Spleen (tissue), 11 donors: ENCODE results near the gene CRKL. TPM values are rescaled to one million over a fixed set of nuclear protein-coding genes. Genes with fewer than 3 reads are reported as not detected.

ENCODE experiments used
- DNase-seq: peaks from one replicate; pipeline ENCODE4 v3.0.0-alpha.2; 2020
- H3K27ac ChIP-seq, 8 donors: fragments of 200-600 bp; sonication (generic) in 7 of 8; 1 replicate in 4 of 8; 2 replicates in 4 of 8; pipeline versions ENCODE4 v1.5.0 to v1.8.0; 2016 to 2021; ENCODE audit warnings: inconsistent platforms in 4 of 8, mild to moderate bottlenecking in 4 of 8, moderate library complexity in 1 of 8
- H3K27me3 ChIP-seq, 7 donors: fragments of 200-600 bp; sonication (generic) in 6 of 7; replicated peaks in 1 of 7; 1 replicate in 4 of 7; 2 replicates in 3 of 7; pipeline versions ENCODE4 v1.5.0 to v1.8.0; 2016 to 2021; ENCODE audit warnings: inconsistent platforms in 3 of 7, mild to moderate bottlenecking in 1 of 7
- H3K36me3 ChIP-seq, 6 donors: fragments of 200-600 bp; sonication (generic) in 5 of 6; 1 replicate in 4 of 6; 2 replicates in 2 of 6; pipeline versions ENCODE4 v1.5.0 to v1.8.0; 2016 to 2021; ENCODE audit warnings: inconsistent platforms in 2 of 6
- H3K4me1 ChIP-seq, 6 donors: fragments of 200-600 bp; sonication (generic) in 5 of 6; 1 replicate in 3 of 6; 2 replicates in 3 of 6; pipeline versions ENCODE4 v1.5.0 to v1.8.0; 2016 to 2021; ENCODE audit warnings: inconsistent platforms in 3 of 6
- H3K4me3 ChIP-seq, 8 donors: fragments of 200-600 bp; sonication (generic) in 7 of 8; 1 replicate in 4 of 8; 2 replicates in 4 of 8; pipeline versions ENCODE4 v1.5.0 to v1.8.0; 2016 to 2021; ENCODE audit warnings: inconsistent platforms in 4 of 8, mild to moderate bottlenecking in 4 of 8, moderate library complexity in 2 of 8
- H3K9me3 ChIP-seq, 8 donors: fragments of 200-600 bp; sonication (generic) in 7 of 8; 1 replicate in 4 of 8; 2 replicates in 4 of 8; pipeline versions ENCODE4 v1.5.0 to v1.8.0; 2016 to 2021; ENCODE audit warnings: inconsistent platforms in 4 of 8
- CTCF ChIP-seq, 11 experiments: fragments of 200-600 bp in 7 of 11; fragments of 450-650 bp in 4 of 11; sonication (generic) in 4 of 11; IDR thresholded peaks in 8 of 11; conservative IDR thresholded peaks in 3 of 11; 1 replicate in 7 of 11; 2 replicates in 4 of 11; pipeline versions ENCODE4 v1.4.0 to v1.8.0; 2016 to 2021; ENCODE audit warnings: antibody characterized with exemption in 11 of 11, inconsistent platforms in 4 of 11, mild to moderate bottlenecking in 1 of 11
- POLR2A ChIP-seq, 3 donors: fragments of 450-650 bp; IDR thresholded peaks; one replicate each; pipeline ENCODE4 v1.5.1; 2017; ENCODE audit warnings: antibody characterized with exemption in 3 of 3, mild to moderate bottlenecking in 1 of 3
- POLR2AphosphoS5 ChIP-seq, 3 donors: sonication (generic); formaldehyde crosslinking; IDR thresholded peaks; one replicate each; pipeline ENCODE4 v1.5.1; 2017; ENCODE audit warnings: antibody characterized with exemption in 3 of 3
- WGBS, 5 donors: extraction: QIAGEN DNeasy Blood & Tissue Kit in 3 of 5; methylation state at CpG; one replicate each; pipeline versions ENCODE4 v1.1.5 to v1.1.7; 2013 to 2018; 5-methylcytosine and 5-hydroxymethylcytosine counted together
- intact Hi-C: fragments of 100-400 bp; cut with DNase I; formaldehyde crosslinking; loops from one replicate; pipeline ENCODE4 v1.15.0; 2023; ENCODE audit warnings: low total_unique reads
- polyA plus RNA-seq, 3 donors: library from polyadenylated mRNA; stranded (reverse); fragments of 200-250 nt; gene quantifications; one replicate each; pipeline ENCODE4 v1.2.1, GENCODE V29; 2013
- total RNA-seq, 7 donors: library from RNA; depleted of rRNA in 3 of 7; stranded (reverse); fragments of >200 nt in 3 of 7; fragmentation: NEBNext Ultra II Directional in 4 of 7; extraction: Animal tissue kit (Norgen Biotek cat#: 25700) in 4 of 7; gene quantifications; one replicate each; pipeline versions ENCODE4 v1.1.0 to v1.2.1, GENCODE V29; 2016 to 2021
- donor health status: healthy with polysubstance abuse.
- donor health status: DM: no; HTN: no; CAD: no; lungs with moderate emphysema.
- donor health status: DM: no; HTN: no; CAD: no.
- donor health status: Bipolar disorder and iron deficiency.
- donor health status: healthy.
- donor health status: DM: no; HTN: no; CAD: no.
- donor health status: DM: yes; HTN: yes; CAD: no.

Gene CRKL
- total and polyA plus RNA-seq, 10 donors, result 11.5 to 65.3 (median 57.4) TPM

- no peak overlapping the region for H3K27ac ChIP-seq
- no peak overlapping the region for H3K4me3 ChIP-seq
- 87 to 97% (median 93%) methylated on average over 9 of the region's 9 CpGs for WGBS, 5 donors
- TF ChIP-seq POLR2AphosphoS5 (IDR thresholded peaks at IDR 0.05) (no peak), CTCF (IDR thresholded peaks at IDR 0.05 in 8 of 11, conservative IDR thresholded peaks at IDR 0.05 in 3 of 11) (no peak), POLR2A (IDR thresholded peaks at IDR 0.05) (no peak)
- H3K27me3 ChIP-seq, result no peaks in the 10 kb centered on the region
- H3K36me3 ChIP-seq, result peaks cover 0 to 100% (median 65%) of the 10 kb centered on the region in 6 donors
- DNase-seq, result no peak
- H3K9me3 ChIP-seq, result no peaks in the 10 kb centered on the region
- intact Hi-C loops, result no loop called here
- H3K4me1 ChIP-seq, result peaks cover 0 to 14% (median 7%) of the 10 kb centered on the region in 6 donors
These were observed 35.1 kb upstream of the CRKL start for GRCh38 chr22:20881869-20882815.

DNA sequence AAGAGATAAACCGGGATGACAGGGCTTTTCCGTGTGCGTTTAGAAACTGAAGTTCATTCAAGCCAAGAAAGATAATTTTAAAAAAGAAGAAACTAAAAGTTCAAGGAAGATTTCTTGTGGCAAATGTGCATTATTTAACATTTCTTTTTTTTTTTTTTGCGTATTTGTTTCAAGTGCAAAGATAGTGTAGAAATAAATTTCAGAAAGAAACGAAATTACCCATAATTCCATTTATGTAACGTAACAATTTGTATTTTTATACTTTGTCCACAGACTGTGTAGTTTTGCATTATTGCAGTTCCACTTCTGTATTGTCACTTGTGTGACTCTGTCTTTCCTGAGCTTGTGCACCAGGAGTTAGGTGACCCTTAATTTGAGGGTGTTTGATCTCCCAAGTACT, 34.4 kb upstream of the CRKL start:
- Histone ChIP-seq H3K27me3 (no peaks in the 10 kb centered on the region), H3K36me3 (peaks cover 0 to 100% (median 68%) of the 10 kb centered on the region in 6 donors), H3K4me1 (peaks cover 0 to 14% (median 7%) of the 10 kb centered on the region in 6 donors), H3K27ac (no peak overlapping the region), H3K4me3 (no peak overlapping the region), H3K9me3 (no peaks in the 10 kb centered on the region)
- WGBS, 5 donors, result 85 to 93% (median 90%) methylated on average over 6 of the region's 6 CpGs
- TF ChIP-seq POLR2AphosphoS5 (IDR thresholded peaks at IDR 0.05), result no peak
- no peak for TF ChIP-seq CTCF (IDR thresholded peaks at IDR 0.05 in 8 of 11, conservative IDR thresholded peaks at IDR 0.05 in 3 of 11)
- intact Hi-C loops, result no loop called here
- DNase-seq, result no peak

DNA sequence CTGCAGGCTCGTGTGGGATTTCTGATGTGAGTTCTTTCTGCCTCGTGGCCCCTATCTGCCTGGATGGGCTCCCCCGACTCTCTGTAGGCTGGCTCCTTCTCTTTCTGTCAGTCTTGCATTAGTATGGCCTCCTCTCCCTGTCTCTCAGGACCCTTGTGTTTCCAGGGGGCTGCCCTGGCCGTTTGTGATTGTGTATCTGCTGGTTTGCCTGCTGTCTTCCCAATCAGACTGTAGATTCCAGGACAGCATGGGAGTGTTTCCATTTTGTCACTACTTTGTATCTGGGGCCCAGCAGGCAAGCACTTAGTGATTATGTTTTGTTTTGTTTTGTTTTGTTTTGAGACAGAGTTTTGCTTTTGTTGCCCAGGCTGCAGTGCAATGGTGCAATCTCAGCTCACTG, 32.8 kb upstream of the CRKL start:
- Histone ChIP-seq H3K27ac (no peak overlapping the region), H3K4me3 (no peak overlapping the region), H3K36me3 (peaks cover 0 to 100% (median 76%) of the 10 kb centered on the region in 6 donors), H3K27me3 (no peaks in the 10 kb centered on the region), H3K4me1 (peaks cover 0 to 21% (median 10%) of the 10 kb centered on the region in 6 donors), H3K9me3 (no peaks in the 10 kb centered on the region)
- intact Hi-C loops, result no loop called here
- 78 to 88% (median 82%) methylated on average over 4 of the region's 4 CpGs for WGBS, 5 donors
- TF ChIP-seq POLR2AphosphoS5 (IDR thresholded peaks at IDR 0.05) (no peak), POLR2A (IDR thresholded peaks at IDR 0.05) (no peak), CTCF (IDR thresholded peaks at IDR 0.05 in 8 of 11, conservative IDR thresholded peaks at IDR 0.05 in 3 of 11) (no peak)
- DNase-seq, result no peak

DNA sequence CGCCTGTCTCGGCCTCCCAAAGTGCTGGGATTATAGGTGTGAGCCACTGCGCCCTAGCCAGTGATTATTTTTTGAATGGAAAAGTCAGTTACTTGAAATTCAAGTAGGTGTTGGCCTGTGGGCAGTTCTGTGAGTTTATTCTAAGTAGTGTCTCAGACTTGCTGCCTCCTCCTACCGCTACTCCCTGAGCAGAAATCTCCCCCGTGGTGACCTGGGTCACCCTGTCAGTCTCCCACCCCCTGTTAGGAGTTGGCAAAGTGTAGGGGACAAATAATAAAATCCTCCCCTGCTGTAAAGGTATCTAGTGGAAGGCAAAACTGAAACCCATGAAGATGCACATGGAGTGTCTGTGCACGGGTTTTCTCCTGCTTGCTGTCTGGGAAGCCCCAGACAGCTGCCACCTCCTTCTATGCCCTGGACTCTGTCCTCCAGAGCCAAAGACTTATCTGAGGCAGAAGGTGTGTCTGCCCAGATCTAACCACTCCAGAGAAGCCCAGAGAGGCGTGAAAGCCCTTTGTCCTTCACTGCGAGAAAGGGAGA, 32.1 kb upstream of the CRKL start:
- Histone ChIP-seq H3K9me3 (no peaks in the 10 kb centered on the region), H3K27ac (peak overlapping the region in 4 of 8 donors; percentile 47 to 73 (median 66)), H3K4me3 (no peak overlapping the region), H3K27me3 (no peaks in the 10 kb centered on the region), H3K4me1 (peaks cover 0 to 24% (median 10%) of the 10 kb centered on the region in 6 donors), H3K36me3 (peaks cover 0 to 100% (median 81%) of the 10 kb centered on the region in 6 donors)
- 69 to 85% (median 77%) methylated on average over 7 to 8 of the region's 8 CpGs for WGBS, 5 donors
- no peak for DNase-seq
- intact Hi-C loops, result no loop called here
- no peak for TF ChIP-seq POLR2A (IDR thresholded peaks at IDR 0.05)
- no peak for TF ChIP-seq CTCF (IDR thresholded peaks at IDR 0.05 in 8 of 11, conservative IDR thresholded peaks at IDR 0.05 in 3 of 11)
- TF ChIP-seq POLR2AphosphoS5 (IDR thresholded peaks at IDR 0.05), result no peak
